ENCODE results near the gene RAB11FIP3. TPM values are rescaled to one million over a fixed set of nuclear protein-coding genes. Genes with fewer than 3 reads are reported as not detected.

RAB11FIP3 gene
- total and polyA plus RNA-seq, 9 of the 15 experiments (the other 6 are each of a cell fraction or from before 2014, with no cell fraction given), result 0.46 to 13.1 (median 4.3) TPM

DNA sequence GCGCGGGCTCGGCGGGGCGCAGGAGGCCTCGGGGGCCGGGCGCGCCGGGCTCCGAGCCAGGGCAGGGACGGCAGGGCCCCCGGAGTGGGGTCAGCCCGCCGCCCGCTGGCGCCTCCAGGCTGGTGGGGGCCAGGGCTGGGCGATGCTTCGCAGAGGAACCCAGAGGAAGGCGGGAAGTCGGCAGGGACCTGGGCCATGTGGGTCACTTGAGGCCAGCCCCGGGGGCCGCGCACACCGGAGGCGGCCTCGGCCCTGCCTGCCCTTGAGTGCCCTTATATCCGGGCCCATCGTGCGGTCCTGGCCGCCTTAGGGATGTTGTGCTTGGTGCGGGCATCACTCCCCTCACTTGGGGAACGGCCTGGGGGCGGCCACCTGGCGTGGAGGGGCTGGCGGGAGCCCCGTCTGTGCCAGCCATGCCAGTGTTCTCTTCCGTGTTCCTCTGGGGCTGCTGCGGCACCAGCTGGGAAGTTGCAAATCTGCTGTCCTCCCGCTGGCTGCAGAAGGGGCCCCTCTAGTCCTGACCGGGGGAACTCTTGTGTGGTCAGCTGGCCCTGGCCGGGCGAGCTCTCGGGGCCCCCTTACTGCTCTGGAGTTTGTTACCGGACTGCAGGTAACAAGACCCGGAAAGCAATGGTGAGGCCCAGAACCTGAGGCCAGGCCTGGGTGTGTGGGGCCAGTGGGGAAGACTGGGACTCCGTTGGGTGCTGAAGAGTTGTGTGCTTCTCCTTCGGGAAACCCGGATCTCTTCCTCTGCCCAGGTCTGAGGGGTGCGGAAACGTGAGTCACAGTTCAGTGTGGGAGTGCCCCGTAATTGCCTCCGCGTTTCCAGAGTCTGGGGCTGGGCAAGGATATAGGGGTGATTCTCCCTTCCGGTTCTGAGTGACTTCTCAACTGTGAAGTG lies 102.9 kb downstream of the RAB11FIP3 start (continued):
- TF ChIP-seq IFI16 (CRISPR knock-in tag; IDR thresholded peaks at IDR 0.05), result no peak
- TF ChIP-seq HDAC1 (IDR thresholded peaks at IDR 0.05), result 0 out of 4 replicates have a peak, but pooled peaks of 1 of the 2 experiments have one; percentile 40
- peak; percentile 67; the same call in 1 of the 2 replicates for TF ChIP-seq NFRKB (IDR thresholded peaks at IDR 0.05; ENCODE audit: low read depth)
- no peak for TF ChIP-seq ZC3H4 (CRISPR knock-in tag; IDR thresholded peaks at IDR 0.05; ENCODE audit: borderline replicate concordance)
- peak in 1 of 2 experiments; percentile 23; a peak in 1 of 4 replicates for TF ChIP-seq ZMIZ1 (IDR thresholded peaks at IDR 0.05; ENCODE audit: low read depth in 2 of 2, low read length in 2 of 2)
- TF ChIP-seq, protein P1, sequence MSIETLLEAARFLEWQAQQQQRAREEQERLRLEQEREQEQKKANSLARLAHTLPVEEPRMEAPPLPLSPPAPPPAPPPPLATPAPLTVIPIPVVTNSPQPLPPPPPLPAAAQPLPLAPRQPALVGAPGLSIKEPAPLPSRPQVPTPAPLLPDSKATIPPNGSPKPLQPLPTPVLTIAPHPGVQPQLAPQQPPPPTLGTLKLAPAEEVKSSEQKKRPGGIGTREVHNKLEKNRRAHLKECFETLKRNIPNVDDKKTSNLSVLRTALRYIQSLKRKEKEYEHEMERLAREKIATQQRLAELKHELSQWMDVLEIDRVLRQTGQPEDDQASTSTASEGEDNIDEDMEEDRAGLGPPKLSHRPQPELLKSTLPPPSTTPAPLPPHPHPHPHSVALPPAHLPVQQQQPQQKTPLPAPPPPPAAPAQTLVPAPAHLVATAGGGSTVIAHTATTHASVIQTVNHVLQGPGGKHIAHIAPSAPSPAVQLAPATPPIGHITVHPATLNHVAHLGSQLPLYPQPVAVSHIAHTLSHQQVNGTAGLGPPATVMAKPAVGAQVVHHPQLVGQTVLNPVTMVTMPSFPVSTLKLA (conservative IDR thresholded peaks at IDR 0.05), result peak in 1 of 2 experiments; percentile 40; a peak in 1 of 4 replicates
- TF ChIP-seq, protein P2, sequence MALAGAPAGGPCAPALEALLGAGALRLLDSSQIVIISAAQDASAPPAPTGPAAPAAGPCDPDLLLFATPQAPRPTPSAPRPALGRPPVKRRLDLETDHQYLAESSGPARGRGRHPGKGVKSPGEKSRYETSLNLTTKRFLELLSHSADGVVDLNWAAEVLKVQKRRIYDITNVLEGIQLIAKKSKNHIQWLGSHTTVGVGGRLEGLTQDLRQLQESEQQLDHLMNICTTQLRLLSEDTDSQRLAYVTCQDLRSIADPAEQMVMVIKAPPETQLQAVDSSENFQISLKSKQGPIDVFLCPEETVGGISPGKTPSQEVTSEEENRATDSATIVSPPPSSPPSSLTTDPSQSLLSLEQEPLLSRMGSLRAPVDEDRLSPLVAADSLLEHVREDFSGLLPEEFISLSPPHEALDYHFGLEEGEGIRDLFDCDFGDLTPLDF (CRISPR knock-in tag; IDR thresholded peaks at IDR 0.05), result no peak
- peak; percentile 41; the same call in 1 of the 2 replicates for TF ChIP-seq GABPB1 (CRISPR knock-in tag; IDR thresholded peaks at IDR 0.05)
- TF ChIP-seq ETV6 (IDR thresholded peaks at IDR 0.05; ENCODE audit: borderline replicate concordance in 1 of 2, low read depth in 2 of 2, low read length in 1 of 2), result peak in 1 of 2 experiments; percentile 89; a peak in 3 of 4 replicates
- TF ChIP-seq ETV6 (CRISPR knock-in tag; IDR thresholded peaks at IDR 0.05; ENCODE audit: borderline replicate concordance), result no peak
- TF ChIP-seq ZC3H8 (IDR thresholded peaks at IDR 0.05), result no peak

Data from K562 (cell line).